Fibroblast of skin of abdomen (primary cell): ENCODE data around the gene TLE4.
"Not testable (repeated sequence)": the region's sequence is repeated elsewhere in the genome, so short reads cannot be mapped to it uniquely, and the experiment has no call there.

Experiments used
- DNase-seq: peaks from one replicate; pipeline ENCODE4 v3.0.0-alpha.2; 2013

TLE4 gene

DNA sequence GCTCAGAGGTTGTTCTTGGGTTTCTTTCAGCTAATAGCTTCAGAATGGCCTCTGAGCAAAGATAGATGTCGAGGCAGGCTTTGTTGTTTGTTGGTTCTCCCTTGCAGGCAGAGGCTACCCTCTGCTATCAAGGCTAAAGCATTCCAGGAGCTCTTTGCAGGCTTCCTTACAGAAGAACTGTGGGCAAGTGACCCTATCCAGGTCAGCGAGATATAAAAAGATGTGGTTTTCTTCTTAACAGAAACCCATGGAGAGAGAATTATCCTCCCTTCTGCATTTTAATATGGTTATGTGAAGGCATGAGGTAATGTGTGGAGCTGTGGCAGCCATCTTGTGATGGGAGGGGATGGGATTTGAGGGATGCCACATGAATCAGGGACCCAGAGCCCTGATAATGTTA is 67.0 kb downstream of the TLE4 start:
- DNase-seq, result no peak

DNA sequence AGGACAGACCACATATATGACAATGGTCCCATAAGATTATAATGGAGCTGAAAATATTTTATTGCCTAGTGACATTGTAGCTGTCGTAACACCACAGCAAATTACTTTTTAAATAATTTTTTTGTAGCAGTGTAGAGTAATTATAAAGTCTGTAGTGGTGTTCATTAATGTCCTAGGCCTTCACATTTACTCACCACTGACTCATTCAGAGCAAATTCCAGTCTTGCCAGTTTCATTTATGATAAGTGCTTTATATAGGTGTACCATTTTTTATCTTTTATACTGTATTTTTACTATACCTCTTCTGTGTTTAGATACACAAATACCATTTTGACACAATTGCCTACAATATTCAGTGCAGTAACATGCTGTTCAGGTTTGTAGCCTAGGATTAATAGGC is 67.6 kb downstream of the TLE4 start:
- peak; percentile 38 for DNase-seq

- not testable (repeated sequence) for DNase-seq
These were observed 68.3 kb downstream of the TLE4 start for GRCh38 chr9:79640067-79640466.

- peak; percentile 65 for DNase-seq
These were observed 69.3 kb downstream of the TLE4 start for GRCh38 chr9:79641070-79641469.

DNA sequence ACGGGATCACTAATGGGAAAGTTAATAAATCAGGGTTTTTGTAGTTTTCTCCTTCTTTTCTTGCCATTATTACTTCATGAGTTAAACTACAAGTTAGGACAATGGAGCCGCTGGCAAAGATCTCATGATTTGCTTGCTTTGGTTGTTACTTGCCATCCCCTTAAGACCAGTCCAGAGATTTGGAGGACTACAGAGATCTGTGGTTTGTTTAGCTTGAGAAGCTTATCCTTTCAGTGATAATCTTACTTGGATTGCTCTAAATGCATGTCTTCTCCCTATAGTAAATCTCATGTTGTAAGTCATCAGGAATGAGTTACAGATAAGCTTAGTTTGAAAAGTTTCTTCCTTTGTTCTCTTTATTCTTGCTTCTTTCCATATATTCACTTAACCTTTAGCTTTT is 70.9 kb downstream of the TLE4 start:
- no peak for DNase-seq

DNA sequence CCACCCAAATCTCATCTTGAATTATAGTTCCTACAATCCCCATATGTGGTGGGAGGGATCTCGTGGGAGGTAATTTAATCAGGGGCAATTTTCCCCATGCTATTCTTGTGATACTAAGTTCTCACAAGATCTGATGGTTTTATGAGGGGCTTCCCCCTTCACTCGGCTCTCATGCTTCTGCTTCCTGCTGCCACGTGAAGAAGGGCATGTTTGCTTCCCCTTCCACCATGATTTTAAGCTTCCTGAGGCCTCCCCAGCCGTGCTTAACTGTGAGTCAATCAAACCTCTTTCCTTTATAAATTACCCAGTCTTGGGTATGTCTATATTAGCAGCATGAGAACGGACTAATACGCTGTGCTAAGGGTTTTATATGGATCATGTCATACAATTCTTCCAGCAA is 72.3 kb downstream of the TLE4 start:
- no peak for DNase-seq

GRCh38 chr9:79644601-79645000 is 72.8 kb downstream of the TLE4 start:
- DNase-seq, result no peak

DNA sequence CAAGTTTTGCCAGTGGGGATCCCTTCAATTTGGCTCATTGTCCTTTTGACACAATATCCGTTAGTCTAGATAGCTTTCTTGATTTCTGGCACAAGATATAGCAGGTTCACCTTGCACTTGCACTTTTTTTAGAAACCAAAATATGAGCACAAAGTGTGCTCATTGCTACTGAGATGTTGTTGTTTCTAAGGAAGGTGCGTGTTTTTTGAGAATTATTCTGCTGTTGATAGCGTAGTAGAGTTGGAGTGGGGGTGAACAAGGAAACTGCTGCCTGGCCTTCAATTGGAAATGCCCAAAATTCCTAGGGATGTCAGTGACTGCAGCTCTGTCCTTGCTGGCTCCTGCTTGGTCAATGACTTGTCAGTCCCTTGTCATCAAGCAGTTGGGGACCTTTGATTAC is 73.3 kb downstream of the TLE4 start:
- no peak for DNase-seq

DNA sequence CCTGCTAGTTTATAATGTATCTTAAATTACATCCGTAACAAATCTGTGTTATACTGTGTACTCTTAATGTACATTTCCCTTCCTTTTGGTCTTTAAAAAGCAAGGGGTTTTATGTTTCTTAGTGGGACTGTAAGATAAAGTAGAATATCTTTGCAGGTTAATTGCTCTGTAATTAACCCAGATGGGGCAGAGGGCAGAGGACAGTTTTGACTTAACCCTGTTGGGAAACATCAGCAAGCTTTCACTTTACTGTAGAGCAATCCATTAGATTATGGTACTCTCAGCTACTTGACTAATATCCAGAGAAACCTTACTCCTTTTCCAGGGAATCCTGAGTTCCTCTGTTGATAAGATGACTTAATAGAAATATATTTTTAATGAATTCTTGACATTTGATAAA is 74.3 kb downstream of the TLE4 start:
- DNase-seq, result no peak

GRCh38 chr9:79651251-79651795 is 79.6 kb downstream of the TLE4 start:
- DNase-seq, result no peak

GRCh38 chr9:79652598-79652997 is 80.8 kb downstream of the TLE4 start:
- DNase-seq, result no peak

DNA sequence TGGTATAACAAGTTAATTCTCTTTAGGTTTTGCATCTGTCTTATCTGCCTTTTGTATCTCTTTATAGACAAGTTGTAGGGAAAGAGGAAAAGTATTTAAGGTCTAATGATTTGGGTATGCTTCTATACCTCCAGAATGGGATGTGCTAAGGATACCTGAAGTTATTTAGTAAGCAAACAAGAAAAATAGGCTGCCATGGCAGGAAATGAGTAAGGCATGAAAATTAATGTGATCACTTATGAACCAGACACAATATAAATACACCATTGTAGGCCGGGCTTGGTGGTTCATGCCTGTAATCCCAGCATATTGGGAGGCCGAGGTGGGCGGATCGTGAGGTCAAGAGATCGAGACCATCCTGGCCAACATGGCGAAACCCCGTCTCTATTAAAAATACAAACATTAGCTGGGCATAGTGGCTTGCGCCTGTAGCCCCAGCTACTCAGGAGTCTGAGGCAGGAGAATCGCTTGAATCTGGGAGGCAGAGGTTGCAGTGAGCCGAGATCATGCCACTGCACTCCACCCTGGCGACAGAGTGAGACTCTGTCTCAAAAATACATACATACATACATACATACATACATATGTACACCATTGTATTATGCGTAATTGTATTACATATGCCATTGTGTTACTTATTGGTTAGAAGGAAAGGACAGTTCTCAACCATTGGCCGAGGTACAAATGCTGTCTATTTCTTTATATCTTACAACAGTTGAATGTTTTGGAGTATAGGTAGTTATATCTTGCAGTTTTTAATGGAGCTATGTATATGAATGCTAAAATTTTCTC is 83.0 kb downstream of the TLE4 start:
- DNase-seq, result not testable (repeated sequence)

DNA sequence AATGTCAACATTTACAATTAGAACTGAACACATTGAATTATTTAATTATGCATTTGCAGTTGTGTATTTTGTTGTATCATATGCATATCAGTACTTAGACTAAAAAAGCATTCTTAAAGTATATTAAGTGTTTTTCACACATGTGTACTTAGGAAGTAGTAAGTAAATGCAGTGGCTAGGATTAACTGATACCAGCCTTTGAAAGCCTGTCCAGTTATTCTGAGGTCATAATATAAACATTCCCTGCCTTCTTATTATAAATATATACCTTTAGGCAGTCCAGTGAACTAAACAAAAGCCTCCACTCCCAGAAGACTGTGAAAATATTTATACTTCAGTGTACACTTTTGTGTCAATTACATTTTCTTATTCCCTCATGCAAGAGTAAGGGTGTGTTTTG is 83.8 kb downstream of the TLE4 start:
- DNase-seq, result no peak

- DNase-seq, result no peak
These were observed 84.4 kb downstream of the TLE4 start for GRCh38 chr9:79656169-79656568.

DNA sequence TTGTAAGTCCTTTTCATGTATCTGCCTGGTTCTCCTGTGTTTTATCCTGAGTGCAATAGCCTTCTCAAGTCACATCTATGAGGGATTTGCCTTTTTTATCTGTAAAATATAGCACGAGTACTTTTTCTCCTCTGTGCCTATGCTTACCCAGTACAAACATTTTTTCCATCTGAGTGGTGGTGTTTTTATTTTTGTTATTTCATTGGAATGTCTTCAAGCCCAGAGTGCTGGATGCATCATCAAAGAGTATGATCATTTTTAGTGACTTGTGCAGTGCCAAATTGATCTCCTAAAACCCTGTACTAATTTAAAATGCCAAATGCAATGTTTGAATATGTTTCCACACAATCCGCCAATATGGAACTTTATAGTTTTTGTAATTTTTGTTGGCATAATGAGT is 86.1 kb downstream of the TLE4 start:
- no peak for DNase-seq

DNA sequence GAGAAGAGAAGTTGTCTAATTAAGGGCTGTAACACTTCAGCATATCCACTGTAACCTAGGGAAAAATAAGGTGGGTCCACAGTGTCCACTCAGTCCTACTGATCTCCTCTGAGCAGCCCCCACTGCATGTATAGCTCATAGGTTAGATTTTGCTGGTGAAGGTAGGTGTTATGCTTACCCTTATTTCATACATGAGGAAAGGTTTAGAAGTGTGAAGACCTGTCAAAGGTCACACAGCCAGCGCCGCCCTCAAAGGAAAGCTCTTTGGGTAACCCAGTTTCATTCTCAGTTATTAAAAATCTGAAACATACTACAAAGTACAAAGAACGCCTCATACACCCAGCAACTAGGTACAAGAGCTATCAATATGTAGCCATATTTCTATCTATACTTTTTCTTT is 87.2 kb downstream of the TLE4 start:
- no peak for DNase-seq

- DNase-seq, result no peak
These were observed 88.8 kb downstream of the TLE4 start for GRCh38 chr9:79660615-79661014.

DNA sequence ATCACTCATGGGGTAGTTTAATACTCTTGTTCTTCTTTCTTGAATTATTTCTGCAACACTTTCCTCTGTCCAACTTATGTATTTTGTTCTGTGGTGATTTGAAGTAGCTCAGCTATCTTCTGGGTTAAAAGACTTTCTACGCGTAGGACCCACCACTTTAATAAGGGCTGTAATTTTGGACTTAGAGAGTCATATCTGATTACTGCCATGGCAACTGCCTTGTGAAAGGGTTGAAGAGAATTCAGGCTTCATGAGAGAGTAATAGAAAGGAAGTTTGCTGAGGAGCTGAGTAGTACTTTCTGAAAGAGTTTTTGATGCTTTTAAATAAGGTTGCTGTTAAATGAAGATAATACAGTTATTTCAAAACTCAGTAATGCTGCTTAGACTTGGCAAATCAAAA is 89.5 kb downstream of the TLE4 start:
- no peak for DNase-seq

- no peak for DNase-seq
These were observed 90.2 kb downstream of the TLE4 start for GRCh38 chr9:79661886-79662536.

GRCh38 chr9:79662537-79662956 is 90.8 kb downstream of the TLE4 start:
- DNase-seq, result no peak

GRCh38 chr9:79663300-79663699 is 91.5 kb downstream of the TLE4 start:
- no peak for DNase-seq

DNA sequence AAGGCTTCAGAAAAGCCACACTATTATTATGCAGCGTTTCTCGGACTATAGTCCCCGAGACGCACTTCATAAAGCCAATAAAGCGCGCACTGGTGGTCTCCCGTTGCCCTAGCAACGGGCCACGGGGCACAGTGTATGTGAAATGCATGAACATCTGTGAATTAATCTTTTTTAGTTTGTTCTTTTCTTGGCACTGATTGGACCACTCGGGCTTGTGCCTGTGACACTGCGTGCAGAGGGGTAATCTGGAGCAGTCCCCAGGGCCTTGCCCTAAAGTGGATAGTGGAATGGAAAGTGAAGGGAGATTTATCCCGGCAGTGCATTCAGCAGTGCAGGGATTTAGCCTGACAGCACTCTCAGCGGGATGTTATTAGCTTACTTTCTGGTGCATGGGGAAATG is 92.1 kb downstream of the TLE4 start:
- DNase-seq, result no peak

- DNase-seq, result no peak
These were observed 92.6 kb downstream of the TLE4 start for GRCh38 chr9:79664375-79664831.

- no peak for DNase-seq
These were observed 93.6 kb downstream of the TLE4 start for GRCh38 chr9:79665369-79665768.
